Skeletal muscle cell (primary cell): Measurements from ENCODE around the gene COL19A1.
A peak's percentile ranks its signal among the peaks of the same experiment; 100 is the strongest.

Experiments
- DNase-seq: peaks from one replicate; pipeline ENCODE4 v3.0.0-alpha.2; 2010; ENCODE audit warnings: low read depth
- H3K4me3 ChIP-seq: 2 replicates; pipeline ENCODE4 v1.5.1; 2011; ENCODE audit warnings: low read depth, mild to moderate bottlenecking, control low read depth, low read length, moderate library complexity

The COL19A1 gene

DNA sequence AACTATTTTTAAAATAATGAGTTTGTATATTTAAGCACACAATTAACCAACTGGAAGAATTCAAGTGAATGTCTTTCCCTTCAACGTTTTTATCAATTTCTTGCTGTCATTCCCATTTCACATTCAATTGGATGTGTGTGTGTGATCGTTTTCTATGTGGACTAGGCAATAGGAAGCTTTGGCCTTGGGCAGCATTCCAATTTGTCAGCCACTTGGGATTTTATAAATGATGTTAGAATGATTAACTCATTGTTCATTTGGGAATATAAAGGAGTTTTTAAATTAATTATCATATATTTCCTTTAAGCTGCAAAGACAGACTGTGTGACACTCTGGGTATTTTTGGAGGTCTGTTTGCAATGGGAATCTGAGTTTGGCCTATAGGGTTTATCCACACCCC, 274.1 kb downstream of the COL19A1 start:
- H3K4me3 ChIP-seq = no peak overlapping the region
- no peak for DNase-seq

DNA sequence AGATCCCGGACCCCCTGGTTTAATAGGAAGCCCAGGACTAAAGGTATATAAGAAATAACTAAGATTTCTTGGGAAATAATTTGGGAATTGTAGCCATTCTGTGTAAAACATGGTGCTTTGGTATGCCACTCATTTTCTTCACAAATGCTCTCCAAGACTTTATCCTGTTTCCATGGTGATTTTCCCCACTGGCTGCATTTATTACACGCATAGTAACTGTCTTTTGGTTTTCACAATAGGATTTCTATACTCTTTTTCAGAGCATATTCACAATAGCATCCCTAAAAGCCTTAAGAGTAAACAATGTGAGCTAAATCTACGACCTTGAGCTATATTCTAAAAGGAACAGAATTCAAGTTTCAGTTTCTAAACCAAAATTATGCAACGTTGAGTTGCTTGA, 275.7 kb downstream of the COL19A1 start:
- no peak for DNase-seq
- H3K4me3 ChIP-seq = no peak overlapping the region

DNA sequence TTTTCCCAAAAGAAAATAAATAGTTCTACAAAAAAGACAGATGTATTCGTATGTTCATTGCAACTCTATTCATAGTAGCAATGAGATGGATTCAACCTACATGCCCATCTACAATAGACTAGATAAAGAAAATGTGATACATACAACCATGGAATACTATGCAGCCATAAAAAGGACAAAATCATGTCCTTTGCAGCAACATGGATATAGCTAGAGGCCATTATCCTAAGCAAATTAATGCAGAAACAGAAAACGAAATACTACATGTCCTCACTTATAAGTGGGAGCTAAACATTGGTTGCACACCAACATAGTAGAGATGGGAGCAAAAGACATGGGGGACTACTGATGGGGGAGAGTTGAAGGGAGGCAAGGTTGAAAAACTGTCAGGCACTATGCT, 278.8 kb downstream of the COL19A1 start:
- H3K4me3 ChIP-seq = no peak overlapping the region
- DNase-seq = no peak

DNA sequence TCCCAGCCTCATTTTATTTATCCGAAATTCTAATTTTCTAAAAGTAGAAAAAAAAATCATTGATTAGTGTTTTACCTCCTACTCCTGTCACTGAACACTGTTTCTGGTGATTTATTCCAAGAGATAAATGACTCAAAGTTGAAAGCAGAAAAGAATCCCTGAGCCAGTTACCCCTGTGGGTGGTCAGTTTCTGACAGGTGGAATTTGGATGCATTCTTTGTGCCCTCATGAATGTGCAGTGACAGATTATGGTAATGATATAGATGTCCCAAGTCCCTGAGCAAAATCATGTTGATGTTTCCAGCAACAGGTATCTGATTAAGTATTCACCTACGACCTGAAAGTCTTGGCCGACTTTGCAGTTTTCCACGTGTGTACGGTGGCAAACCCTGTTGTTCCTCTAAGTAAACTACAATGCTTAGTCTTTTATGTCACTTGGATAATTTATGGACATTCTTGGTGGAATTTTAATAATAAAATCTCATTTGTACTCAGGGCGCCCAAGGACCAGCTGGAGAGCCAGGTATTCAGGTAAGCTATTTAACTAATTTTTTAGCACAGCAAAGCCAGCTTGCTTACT, 282.9 kb downstream of the COL19A1 start:
- DNase-seq = no peak
- no peak overlapping the region for H3K4me3 ChIP-seq

DNA sequence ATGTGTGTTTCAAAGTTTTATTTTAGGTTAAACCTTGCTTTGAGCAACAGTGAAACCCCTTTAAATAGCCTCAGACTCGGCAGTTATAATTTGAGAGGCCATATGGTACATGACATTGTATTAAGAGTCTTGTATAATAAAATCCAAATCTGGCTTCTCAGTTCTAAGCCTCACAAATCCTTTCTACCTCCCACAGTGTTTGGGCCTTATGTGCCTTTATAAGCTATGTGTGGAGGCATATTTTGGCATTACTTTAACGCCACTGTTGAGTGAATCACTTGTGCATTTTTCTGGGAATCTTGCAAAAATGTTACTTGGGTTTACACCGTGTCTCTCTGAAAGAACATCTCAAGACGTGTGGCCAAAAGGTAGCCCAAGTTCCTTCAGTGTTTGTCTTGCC, 284.2 kb downstream of the COL19A1 start:
- no peak overlapping the region for H3K4me3 ChIP-seq
- DNase-seq = peak; percentile 22

DNA sequence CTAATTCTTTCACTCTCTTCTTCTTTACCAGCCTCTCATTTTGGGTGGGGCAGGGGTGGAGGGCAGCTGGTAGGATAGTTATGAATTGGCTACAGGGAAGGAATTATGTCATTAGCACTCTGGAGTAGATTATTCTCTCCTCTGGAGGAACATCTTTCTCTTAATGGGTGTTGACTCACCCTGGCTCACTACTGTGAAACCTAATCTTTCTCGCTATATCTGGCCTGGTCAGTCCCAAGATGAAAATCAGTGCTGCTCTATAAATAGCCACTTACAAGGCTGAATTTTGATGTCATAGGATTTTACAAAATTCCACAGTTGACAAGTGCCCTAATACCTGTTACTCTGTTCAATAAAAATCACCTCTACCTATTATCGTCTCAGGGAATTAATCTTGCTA, 285.3 kb downstream of the COL19A1 start:
- peak; percentile 41 for DNase-seq
- H3K4me3 ChIP-seq = no peak overlapping the region

DNA sequence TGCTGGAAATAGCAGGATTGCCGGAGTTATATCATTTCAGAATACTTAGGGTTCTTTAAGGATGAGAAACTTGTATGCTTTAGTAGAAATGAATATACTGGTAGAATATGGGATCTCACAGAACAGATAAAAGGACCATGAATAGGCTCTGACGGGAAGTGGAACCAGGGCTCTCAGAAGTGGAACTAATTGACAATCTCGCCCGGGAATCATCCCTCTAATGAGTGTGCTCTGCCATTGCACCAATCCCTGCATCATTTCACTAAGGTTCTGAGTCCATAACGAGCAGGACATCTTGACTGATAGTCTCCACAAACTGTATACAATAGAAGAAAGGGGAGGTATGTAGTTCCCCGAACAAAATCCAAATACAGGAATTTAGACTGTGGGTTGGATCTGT, 286.4 kb downstream of the COL19A1 start:
- H3K4me3 ChIP-seq = no peak overlapping the region
- DNase-seq = no peak

DNA sequence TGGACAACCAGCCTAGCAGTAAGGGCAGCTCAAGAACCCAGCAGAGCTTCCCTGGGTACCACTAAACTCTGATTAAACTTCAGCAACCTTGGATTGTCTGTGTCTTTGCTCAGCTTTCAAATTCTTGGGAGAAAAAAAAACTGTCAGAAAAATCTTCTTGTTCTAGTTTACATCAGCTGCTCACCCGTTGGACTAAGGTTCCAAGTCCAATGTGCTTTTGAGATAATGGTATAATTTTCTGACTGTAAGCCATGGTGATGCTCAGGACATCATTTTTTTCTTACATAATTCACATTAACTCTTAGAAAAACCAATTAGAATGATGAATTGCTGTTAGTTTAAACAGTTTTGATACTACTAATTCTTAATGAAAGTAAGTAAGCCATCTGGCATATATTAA, 290.7 kb downstream of the COL19A1 start:
- no peak overlapping the region for H3K4me3 ChIP-seq
- DNase-seq = no peak

DNA sequence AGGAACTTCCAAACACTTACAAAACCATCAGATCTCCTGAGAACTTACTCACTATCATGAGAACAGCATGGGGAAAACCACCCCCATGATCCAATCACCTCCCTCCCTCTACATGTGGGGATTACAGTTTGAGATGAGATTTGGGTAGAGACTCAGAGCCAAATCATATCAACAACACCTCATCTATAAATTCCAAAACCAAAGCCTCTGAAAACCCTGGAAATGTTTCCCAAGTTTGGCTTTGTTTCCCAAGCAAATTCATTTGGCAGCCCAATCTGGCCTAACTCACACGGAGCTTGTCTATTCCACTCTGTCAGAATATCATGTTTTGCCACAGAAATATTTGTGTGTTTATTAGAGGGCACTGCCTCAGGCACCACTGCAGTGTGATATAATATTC, 293.9 kb downstream of the COL19A1 start:
- no peak overlapping the region for H3K4me3 ChIP-seq
- DNase-seq = no peak

DNA sequence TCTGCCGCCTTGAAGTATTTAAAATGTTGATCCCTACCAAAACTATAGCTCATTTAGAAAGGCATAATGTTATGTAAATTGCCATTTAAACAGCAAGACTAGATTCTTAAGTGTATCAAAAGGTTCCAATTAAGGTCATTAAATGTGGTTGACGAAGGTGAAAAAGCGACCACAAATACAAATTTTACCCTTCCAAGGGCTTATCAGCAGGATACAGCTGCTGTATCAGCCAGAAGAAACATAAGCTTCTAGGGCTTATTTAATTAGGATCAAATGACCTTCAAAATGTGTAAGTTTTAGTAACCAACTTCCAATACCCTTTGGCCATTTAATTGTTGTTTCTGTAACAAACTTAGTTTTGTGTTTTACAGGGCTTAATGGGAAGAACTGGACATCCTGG, 296.6 kb downstream of the COL19A1 start:
- no peak for DNase-seq

DNA sequence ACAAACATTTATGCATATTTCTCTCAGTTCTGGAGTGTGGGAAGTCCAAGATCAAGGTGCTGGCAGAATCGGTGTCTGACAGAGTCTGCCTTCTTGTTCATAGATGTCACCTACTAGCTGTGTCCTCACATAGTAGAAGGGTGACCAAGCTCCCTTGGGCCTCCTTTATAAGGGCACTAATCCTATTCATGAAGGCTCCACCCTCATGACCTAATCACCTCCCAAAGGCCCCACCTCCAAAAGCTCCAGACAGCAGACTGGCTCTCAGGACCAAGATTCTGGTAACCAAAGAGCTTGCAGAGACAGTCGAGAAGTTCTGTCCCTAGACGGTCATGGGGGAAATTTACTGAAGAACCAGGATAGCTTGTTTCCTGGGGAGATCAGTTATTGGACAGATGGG, 297.4 kb downstream of the COL19A1 start:
- no peak for DNase-seq
- H3K4me3 ChIP-seq = no peak overlapping the region

More for the DNA sequence above, 296.6 kb downstream of the COL19A1 start:
- H3K4me3 ChIP-seq = no peak overlapping the region

DNA sequence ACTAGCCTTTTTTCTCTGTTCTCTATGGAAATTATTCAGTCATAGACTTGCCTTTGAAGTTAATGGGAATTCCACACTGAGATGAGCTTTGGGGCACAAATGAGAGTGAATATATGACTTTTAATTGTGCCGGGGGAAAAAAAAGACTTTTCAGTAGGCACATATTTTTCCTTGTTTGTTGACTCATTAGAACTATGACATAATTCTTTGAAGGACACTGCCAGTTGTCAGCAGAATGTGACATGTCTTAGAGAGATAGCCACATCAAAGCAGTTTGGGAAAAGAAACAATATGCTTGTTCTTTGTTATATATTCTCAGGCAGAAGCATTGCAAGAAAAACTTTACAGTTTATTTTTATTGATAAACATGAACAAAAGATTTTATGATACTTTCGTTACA, 298.2 kb downstream of the COL19A1 start:
- DNase-seq = no peak
- no peak overlapping the region for H3K4me3 ChIP-seq

DNA sequence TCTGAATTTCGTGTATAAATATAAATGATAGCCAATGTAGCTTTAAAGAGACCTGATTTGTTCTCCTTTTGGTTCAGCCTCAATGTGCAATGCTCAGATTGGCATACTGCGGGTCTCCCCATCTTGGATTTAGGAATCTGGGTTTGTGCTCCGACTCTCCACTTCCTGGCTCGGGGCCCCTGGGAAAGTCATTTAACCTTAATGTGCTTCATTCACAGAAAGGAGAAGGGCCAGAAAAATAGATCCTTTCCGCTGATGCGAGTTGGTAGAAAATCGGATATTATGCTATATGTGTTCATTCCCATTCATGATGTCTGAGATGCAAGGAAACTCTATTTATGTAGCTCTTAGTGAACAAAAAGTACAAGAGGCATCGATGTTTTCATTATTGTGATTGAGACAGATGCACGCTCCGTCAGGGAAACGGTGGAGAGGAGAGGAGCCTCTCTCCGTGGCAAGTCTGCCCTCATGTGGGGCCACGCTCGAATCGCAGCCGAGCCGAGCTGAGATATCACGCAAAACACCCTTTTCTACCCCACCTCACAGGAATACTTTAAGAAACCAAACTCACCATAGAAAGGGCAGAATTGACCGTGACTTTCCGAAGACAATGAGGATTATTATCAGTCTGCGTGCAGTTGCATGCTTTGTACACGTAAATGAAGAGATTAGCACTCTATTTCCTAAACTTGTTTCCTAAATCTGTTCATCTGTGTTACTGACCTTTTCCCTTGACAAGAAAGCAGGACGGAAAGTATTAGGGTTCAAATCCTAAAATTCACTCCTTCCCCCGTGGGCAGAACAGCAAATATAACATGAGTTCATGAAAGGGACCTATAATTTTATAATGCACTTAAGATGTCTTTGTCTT, 300.0 kb downstream of the COL19A1 start:
- peak overlapping the region; percentile 22 for H3K4me3 ChIP-seq

DNA sequence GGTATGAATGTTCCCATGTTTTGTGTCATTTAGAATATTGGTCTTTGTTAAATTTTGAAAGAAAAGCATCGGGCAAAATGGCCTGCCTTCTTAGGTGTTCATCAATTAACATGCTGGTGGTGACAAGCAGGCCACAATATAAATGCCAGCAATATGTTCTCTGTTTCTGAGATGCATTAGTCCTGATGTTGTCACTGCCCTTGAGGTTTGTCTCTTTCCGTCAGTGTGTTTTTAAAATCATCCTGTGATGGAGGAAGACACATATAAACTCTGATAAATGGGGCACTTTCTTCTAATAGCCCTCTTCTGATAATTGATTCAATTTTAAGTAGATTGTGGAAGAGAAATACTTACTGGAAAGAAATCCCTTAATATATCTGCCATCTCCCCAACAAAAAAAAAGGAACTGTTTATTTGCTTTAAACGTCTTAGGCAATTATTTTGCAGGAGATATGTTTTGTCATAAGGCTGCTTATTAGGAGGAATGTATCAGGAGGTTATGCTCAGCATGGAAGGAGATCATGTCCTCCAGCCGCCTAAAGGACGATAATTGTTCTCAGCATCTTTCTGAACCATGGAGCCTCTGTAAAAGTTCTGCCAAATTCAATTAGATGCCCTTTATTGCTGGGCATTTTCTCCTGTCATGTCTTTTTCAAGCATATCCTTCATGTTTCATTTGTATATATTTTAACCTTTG, 302.5 kb downstream of the COL19A1 start:
- no peak overlapping the region for H3K4me3 ChIP-seq
- DNase-seq = no peak

More for the DNA sequence above, 300.0 kb downstream of the COL19A1 start:
- no peak for DNase-seq

DNA sequence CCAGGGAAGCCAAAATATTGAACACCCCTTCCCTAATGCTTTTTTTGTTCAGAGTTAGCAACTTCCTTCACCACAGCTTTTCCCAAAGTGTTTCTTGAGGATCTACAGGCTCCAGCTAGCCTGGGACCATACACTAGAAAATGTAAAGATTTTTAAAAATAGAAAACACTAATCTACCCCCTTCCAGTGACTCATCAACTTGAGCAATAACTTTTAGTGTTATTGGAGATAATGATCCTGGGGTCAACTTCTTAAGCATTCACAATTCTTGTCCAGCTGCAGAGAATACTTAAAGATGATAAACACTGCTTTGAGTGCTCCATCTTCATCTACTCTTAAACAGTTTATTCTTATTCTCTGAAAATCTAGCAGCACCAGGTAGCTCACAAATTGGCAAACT, 304.9 kb downstream of the COL19A1 start:
- DNase-seq = peak; percentile 39
- no peak overlapping the region for H3K4me3 ChIP-seq

DNA sequence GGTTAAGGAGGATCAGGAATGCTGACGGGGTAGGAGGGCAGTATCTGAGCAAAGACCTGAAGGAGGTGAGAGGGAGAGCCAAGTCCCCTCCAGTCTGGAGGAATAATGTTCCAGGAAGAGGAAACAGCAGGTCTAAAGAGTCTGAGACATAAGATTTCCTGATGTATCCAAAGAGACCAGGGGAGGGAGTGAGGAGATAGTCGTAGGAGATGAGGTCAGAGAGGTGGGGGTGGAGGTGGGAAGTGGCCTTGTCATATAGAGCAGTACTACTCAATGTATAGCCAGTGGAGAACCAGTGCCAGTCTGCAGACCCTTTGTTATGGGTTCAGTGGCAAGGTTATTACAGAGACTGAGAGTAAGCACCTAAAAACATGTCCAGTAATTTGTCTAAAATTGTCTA, 305.9 kb downstream of the COL19A1 start:
- DNase-seq = no peak
- no peak overlapping the region for H3K4me3 ChIP-seq

DNA sequence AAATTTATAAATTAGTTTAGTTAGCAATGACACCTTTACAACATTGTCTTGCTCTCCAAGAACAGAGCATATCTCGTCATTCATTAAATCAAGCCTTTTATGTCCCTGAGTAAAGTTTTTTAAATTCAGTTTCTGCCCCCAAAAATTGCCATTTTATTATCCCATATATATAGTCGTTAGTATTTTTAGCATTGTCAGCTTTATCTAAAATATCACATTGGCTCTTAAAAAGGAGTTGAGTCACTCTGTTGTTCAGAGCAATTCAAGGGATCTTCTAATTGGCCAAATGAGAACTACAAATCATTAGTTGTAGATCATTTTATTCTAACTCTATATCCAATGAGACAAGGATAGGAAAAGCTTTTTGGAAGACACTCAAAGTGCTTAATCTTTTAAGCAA, 309.4 kb downstream of the COL19A1 start:
- DNase-seq = no peak
- no peak overlapping the region for H3K4me3 ChIP-seq

DNA sequence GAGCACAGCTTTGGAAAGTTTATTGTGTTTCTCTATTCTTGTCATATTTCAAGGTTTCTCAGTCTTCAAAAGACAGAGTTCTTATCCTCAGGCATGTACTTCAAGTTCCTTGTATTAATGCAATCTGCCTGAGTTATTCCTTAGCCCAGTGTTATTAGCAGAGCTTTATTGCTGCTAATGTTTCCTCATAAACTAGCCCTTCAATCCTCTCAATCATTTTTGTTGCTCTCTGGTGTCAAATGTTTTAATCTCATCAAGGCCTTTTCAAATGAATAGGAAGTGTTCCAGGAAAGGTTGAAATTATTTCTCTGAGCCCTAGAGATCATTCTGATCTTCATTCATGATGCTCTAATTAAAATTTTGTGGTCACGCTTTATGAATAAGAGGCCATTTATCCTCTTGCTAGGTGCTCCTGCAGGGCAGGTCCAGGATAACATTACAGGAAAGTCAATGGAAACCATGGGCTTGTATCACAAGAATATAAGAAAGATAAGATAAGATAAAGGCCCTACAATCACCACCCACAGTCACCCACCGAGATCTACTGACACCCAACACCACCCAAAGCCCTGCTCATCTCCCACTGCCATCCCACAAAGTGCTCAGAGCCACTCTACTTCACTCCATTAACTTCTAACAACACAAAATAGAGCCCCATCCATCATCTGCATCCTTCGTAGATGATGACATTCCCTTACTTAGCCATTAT, 310.6 kb downstream of the COL19A1 start:
- no peak for DNase-seq
- no peak overlapping the region for H3K4me3 ChIP-seq

DNA sequence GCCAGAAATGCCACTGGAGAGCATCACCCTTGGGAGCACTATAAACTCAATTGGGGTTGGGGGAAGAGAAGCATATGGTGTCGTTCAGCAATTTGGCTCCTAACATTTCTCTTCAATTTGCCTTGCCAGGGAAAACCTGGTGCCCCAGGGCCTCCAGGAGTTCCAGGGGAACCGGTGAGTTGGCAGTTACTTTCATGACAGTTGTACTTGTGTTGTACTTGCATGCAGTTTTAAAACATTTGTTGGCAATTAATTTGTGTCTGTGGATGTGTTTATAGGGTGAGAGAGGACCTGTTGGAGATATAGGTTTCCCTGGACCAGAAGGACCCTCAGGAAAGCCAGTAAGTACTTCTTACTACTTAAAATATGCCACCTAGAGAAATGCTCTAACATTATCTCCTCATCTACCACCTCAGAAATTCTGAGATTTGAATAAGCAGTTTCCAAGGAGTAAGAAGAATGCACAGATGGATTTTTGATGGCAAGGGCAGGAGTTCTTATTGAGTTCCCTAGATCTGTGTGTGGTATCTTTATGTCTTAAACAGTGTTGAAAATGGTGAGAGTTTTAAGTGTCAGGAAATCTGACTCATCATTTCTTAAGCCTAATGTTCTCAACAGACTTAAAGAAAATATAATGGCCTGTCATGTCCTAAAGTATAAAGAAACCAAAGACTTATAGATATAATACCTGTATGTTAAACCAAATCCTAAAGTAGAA, 314.0 kb downstream of the COL19A1 start:
- H3K4me3 ChIP-seq = no peak overlapping the region
- DNase-seq = peak; percentile 31
